TTC549 (cell line): Measurements from ENCODE around the gene MC1R.
"Not testable (repeated sequence)": the region's sequence is repeated elsewhere in the genome, so short reads cannot be mapped to it uniquely, and the experiment has no call there.

Source experiments
- FAIRE-seq: peaks from 2 replicates; lab custom pipeline; 2012; peaks lifted over from hg19 to GRCh38; lab: Jason Lieb, UNC

MC1R gene

GRCh38 chr16:89962754-89963498, 44.3 kb downstream of the MC1R start:
- FAIRE-seq = no peak

GRCh38 chr16:89964201-89964600, 45.5 kb downstream of the MC1R start:
- FAIRE-seq = no peak

GRCh38 chr16:89965447-89966225, 47.0 kb downstream of the MC1R start:
- no peak for FAIRE-seq

DNA sequence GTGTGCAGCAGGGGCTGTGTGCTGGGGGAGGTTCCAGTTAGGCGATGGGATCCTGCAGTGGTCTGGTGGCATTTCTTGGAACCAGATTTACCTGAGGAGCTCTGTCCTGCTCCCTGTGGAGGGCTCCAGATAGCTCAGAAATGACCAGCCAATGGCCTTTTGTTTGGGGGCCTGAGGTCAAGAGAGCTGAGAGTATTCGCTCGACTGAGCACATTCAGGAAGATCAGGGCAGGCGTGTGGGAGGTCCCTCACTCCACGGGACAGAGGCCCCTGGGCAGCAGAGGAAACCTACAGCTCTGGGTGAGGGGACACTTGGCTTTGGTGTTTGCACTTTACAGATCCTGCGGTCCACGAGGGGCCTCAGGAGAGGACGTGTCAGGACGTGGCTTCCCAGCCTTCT, 48.1 kb downstream of the MC1R start:
- no peak for FAIRE-seq

DNA sequence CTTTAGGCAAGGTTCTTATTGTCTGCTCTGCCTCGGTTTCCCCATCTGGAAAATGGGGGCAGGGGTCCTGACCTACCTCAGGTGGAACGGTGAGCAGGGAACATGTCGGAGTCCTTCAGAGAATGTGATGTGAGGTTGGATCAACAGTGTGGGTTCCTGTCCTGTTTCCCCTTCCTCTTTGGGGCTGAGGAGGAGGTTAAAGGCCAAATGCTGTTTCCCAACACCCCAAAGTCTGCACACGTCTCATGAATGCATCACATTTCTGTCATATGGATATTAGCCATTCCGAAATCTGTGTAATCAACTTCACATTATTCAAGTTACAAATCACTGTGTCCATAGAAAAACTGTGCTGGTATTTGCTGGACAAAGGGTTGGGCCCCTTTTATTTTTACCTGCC, 48.8 kb downstream of the MC1R start:
- FAIRE-seq = not testable (repeated sequence)

DNA sequence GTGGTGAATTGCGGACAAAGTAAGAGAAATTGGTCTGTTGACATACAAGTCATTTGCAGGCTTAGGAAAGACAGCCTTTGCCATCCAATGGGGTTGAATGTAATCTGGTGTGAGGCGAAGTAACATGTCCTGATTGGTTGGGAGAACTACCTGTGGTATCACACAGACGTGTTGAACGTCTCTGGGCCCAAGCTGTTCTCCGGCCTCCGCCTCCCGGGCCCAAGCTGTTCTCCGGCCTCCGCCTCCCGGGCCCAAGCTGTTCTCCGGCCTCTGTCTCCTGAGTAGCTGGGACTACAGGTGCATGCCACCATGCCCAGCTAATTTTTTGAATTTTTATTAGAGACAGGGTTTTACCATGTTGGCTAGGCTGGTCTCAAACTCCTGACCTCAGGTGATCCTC, 49.4 kb downstream of the MC1R start:
- not testable (repeated sequence) for FAIRE-seq

GRCh38 chr16:89969741-89970410, 51.2 kb downstream of the MC1R start:
- FAIRE-seq = no peak
